Hepatocyte (in vitro differentiated cells): Measurements from ENCODE around the gene PCCB.

Source experiments
- CTCF ChIP-seq: fragments of 200-600 bp; sonication (generic); IDR thresholded peaks from 2 replicates; pipeline ENCODE4 v1.5.1; 2016; ENCODE audit warnings: antibody characterized with exemption, mild to moderate bottlenecking; ENCODE audit not compliant: poor library complexity
- EZH2phosphoT487 ChIP-seq: fragments of 200-600 bp; sonication (generic); IDR thresholded peaks from one replicate; pipeline ENCODE4 v1.6.1; 2018; ENCODE audit warnings: antibody characterized with exemption, mild to moderate bottlenecking, low read depth, moderate library complexity; ENCODE audit not compliant: unreplicated experiment, severe bottlenecking

DNA sequence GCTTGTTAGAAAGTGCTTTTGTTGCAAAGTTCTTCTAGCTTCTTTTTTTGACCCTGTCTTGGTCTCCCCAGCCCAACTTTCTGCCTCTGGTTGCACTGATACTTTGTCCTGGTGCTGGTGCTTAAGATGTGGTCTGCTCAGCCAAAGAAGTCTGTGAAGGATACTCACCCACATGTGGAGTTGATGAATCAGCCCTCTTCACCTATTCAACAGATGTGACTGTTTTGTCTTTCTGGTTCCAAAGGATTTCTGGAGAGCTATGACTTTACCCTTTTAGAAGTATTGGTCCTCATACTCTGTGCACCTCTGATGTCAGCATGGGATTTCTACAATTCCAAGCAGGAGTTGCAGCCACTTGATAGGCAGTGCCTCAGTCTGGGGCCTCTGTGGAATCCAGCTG lies 84.1 kb downstream of the PCCB start:
- TF ChIP-seq EZH2phosphoT487 (no peak), CTCF (no peak)
